ENCODE measurements around the gene AP1M1. TPM values are rescaled to one million over a fixed set of nuclear protein-coding genes. Genes with fewer than 3 reads are reported as not detected.

AP1M1 gene
- total RNA-seq, 6 experiments from 2014 or later, result 44.5 to 102 (median 62.5) TPM

- DNase-seq (no peak), ATAC-seq (no peak)
- H3K4me3 ChIP-seq, result no peak overlapping the region
- H3K27me3 ChIP-seq, result no peaks in the 10 kb centered on the region
- intact Hi-C loops (cut with DNase I), result no loop called here
- 69% methylated on average over 10 of the region's 12 CpGs for WGBS (ENCODE audit: insufficient coverage, low coverage, low lambda C conversion rate, missing lambda C conversion rate)
- peaks cover 0 to 7% (median 2%) of the 10 kb centered on the region in 4 donors for H3K4me1 ChIP-seq
- H3K27ac ChIP-seq, result no peak overlapping the region
- no peaks in the 10 kb centered on the region for H3K9me3 ChIP-seq
- no peaks in the 10 kb centered on the region for H3K36me3 ChIP-seq
- TF ChIP-seq POLR2A (IDR thresholded peaks at IDR 0.05), result no peak
- TF ChIP-seq, protein P1, sequence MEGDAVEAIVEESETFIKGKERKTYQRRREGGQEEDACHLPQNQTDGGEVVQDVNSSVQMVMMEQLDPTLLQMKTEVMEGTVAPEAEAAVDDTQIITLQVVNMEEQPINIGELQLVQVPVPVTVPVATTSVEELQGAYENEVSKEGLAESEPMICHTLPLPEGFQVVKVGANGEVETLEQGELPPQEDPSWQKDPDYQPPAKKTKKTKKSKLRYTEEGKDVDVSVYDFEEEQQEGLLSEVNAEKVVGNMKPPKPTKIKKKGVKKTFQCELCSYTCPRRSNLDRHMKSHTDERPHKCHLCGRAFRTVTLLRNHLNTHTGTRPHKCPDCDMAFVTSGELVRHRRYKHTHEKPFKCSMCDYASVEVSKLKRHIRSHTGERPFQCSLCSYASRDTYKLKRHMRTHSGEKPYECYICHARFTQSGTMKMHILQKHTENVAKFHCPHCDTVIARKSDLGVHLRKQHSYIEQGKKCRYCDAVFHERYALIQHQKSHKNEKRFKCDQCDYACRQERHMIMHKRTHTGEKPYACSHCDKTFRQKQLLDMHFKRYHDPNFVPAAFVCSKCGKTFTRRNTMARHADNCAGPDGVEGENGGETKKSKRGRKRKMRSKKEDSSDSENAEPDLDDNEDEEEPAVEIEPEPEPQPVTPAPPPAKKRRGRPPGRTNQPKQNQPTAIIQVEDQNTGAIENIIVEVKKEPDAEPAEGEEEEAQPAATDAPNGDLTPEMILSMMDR (IDR thresholded peaks at IDR 0.05), result no peak
Observed at GRCh38 chr19:16295057-16295456, 97.3 kb downstream of the AP1M1 start.

Small RNA genes lying within 50 kb of the gene (small RNA-seq; reads per million reads assigned to genes)
- 0 reads per million in 2 experiments for gene RF00017

Other genes with a start within 250 kb of the AP1M1 start
- not detected for gene OR10H4, start 248.9 kb upstream of the AP1M1 start, total RNA-seq
- gene TPM4, start 121.4 kb upstream of the AP1M1 start, total RNA-seq, result 10 to 100 TPM; 13.7 to 90.2 (median 45.6) TPM
- gene RAB8A, start 86.0 kb upstream of the AP1M1 start, total RNA-seq, result 10 to 100 TPM; 59.5 to 88.4 (median 72.5) TPM
- 1 to 10 TPM in 1 of 6 experiments, under 1 TPM in 5; 0.26 to 1.7 (median 0.48) TPM for gene HSH2D, start 54.2 kb upstream of the AP1M1 start, total RNA-seq
- not detected for gene CIB3, start 24.4 kb upstream of the AP1M1 start, total RNA-seq
- gene FAM32A, start 12.5 kb upstream of the AP1M1 start, total RNA-seq, result 10 to 100 TPM; 32.1 to 65.8 (median 37.5) TPM
- gene KLF2, start 126.9 kb downstream of the AP1M1 start, total RNA-seq, result 10 to 100 TPM in 1 of 6 experiments, 1 to 10 TPM in 5; 3.7 to 10.1 (median 4.8) TPM